Activated CD8-positive, alpha-beta memory T cell treated with anti-CD3 and anti-CD28 coated beads, Interleukin-2, amount 50 U/mL, for 1 hour (primary cell): ENCODE data around the gene ENTHD1.
"Not testable (repeated sequence)": the region's sequence is repeated elsewhere in the genome, so short reads cannot be mapped to it uniquely, and the experiment has no call there.

Experiments used
- DNase-seq: peaks from one replicate; pipeline ENCODE4 v3.0.0-alpha.2; 2020; ENCODE audit errors: extremely low read depth

ENTHD1 gene

GRCh38 chr22:39785232-39785631 is 108.3 kb downstream of the ENTHD1 start:
- no peak for DNase-seq

DNA sequence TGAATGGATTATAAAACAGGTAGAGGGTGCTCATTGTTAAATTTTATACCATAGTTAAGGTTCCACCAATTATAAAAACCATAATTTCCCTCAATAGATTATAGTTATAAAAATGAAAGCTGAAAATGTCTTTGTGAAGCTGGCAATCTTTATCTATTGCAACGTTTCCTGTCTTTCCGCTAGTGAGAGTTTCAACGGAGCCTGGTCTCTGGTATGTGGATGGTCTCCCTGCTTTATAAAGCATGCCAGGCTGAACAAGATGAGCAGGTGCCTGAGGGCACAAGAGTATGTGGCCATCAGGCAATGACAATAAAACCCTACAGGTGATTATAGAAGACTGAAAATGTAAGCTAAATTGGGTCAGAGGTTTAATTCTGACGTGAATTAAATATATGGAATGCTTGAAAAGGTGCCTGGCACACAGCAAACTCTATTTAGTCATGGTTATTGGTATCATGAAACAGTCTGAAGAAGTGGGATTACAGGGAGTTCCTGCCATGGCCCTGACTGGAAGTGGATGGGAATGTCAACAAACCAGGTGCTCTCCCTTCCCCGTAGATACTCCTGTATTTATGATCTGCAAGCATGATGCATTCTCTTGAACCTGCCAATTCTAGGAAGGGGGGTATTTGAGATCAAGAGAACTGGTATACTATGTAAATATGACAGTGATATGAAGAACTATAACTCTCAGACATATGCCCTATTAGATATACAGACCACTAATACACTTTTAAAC is 115.7 kb downstream of the ENTHD1 start:
- no peak for DNase-seq

DNA sequence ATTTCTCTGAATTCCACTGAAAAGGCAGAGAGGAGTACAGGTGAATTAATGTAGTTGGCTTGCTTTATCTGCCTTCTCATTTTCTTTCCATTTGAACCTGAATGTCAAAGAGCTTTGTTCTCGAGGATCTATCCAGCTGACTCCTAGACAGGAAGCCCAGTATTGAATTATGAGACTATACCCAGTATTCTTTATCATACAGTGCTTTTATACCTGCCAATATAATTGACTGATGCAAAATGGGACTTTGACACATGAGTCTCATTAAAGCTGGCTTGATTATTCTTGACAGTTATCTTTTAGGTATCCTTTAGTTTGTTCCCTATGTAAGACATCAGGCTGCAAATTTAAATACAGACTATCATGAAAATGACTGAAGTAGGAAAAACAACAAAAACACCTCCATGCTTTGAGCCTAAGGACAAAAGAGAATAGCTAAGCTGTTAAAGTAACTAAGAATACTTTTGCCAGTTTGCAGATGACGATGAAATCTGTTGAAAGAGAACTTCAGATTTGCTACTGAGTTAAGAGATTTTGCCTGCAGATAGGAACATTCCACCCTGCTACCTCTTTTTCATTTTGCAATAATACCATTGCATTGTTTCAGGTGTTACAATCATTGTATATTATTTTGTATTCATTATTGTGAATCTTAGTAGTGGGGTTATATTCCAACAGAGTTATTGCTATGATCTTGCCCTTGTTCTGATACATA is 117.1 kb downstream of the ENTHD1 start:
- DNase-seq = no peak

DNA sequence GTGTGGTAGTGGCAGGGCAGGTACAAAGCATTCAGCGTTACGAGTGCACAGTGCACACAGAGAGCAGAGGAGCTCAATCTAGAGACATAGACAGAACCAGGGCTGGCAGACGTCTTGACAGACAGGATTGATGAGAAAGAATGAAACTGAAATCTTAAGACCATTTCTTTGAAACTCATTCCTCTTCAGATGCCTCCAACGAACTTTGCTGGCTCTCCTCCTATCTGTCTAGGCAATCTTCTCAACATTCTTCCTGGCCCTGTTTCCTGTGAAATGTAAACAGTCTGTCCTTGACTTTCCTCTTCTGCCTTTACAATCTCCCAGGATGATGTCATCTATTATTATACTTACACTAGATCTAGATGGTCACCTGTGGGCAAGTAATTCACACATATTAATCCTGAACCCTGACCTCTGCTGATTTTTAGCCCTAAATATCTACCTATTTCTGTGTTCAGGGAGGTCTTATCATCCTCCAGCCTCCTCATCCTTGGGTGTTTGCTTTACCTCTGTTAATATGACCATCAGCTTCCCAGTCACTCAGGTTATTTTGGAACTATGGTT is 119.5 kb downstream of the ENTHD1 start:
- DNase-seq = no peak

GRCh38 chr22:39773503-39773902 is 120.1 kb downstream of the ENTHD1 start:
- DNase-seq = no peak

- DNase-seq = no peak
Measured at GRCh38 chr22:39771486-39771885, 122.1 kb downstream of the ENTHD1 start.

GRCh38 chr22:39765661-39766060 is 127.9 kb downstream of the ENTHD1 start:
- no peak for DNase-seq

GRCh38 chr22:39765046-39765445 is 128.5 kb downstream of the ENTHD1 start:
- no peak for DNase-seq

GRCh38 chr22:39763276-39763675 is 130.3 kb downstream of the ENTHD1 start:
- DNase-seq = no peak

- DNase-seq = no peak
Measured at GRCh38 chr22:39750759-39751158, 142.8 kb downstream of the ENTHD1 start.

GRCh38 chr22:39748877-39749276 is 144.7 kb downstream of the ENTHD1 start:
- DNase-seq = no peak

GRCh38 chr22:39746600-39747262 is 146.8 kb downstream of the ENTHD1 start:
- DNase-seq = no peak

GRCh38 chr22:39745789-39746188 is 147.8 kb downstream of the ENTHD1 start:
- no peak for DNase-seq

DNA sequence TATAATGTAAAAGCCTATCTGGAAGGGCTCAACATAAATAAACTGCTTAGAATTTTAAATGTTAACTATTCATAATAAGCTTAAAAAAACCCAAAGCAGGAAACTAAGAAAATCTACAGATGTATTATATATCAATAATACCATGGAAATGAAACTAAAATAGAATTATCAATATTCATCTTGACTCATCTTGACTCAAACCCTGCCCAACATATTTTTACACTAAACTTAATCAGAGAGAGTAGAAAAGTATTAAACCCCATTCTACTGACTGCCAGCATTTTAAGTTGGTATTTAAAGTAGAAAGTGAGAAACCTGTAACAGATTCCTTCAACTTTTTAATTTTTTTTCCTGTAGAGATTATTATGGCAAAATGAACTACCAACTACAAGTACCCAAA is 149.2 kb downstream of the ENTHD1 start:
- DNase-seq = no peak

DNA sequence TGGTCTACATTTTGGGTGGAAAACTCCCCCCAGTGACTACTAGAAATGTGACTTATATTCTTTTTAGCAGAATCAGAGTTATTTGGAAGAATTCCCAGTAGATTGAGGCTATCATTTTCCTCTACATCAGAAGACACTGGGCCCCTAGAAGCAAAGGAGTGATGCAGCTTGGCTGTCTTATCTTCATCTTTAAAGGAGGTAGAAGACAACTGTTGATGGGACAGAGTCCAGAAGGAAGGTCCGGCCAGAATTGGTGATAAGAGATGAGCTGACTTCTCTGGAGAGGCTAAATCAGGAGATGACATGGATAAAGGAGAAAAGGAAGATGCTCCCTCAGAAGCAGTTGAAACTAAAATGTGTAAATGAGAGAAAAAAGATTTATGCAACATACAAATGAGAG is 149.6 kb downstream of the ENTHD1 start:
- no peak for DNase-seq

GRCh38 chr22:39739338-39740027 is 154.1 kb downstream of the ENTHD1 start:
- DNase-seq = no peak

GRCh38 chr22:39738746-39739145 is 154.8 kb downstream of the ENTHD1 start:
- no peak for DNase-seq

GRCh38 chr22:39735776-39736175 is 157.8 kb downstream of the ENTHD1 start:
- no peak for DNase-seq

DNA sequence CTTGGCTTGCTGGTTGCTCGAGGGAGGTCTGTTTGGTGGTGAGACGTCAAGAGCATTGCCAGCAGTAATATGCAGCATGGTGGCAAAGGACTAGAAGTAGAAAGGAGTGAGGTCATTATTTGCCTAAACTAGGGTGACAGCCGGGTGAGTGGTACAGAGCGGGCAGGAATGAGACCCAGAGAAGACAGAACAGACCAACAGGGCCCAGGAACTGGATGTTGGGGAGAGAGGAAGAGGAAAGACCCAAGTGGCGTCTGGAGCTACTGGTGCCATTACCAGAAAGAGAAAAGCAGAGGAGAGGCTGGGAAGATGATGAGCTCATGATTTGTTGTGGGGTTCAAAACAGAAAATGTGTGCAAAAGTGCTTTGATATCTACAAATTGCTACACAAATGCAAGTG is 158.7 kb downstream of the ENTHD1 start:
- DNase-seq = no peak

DNA sequence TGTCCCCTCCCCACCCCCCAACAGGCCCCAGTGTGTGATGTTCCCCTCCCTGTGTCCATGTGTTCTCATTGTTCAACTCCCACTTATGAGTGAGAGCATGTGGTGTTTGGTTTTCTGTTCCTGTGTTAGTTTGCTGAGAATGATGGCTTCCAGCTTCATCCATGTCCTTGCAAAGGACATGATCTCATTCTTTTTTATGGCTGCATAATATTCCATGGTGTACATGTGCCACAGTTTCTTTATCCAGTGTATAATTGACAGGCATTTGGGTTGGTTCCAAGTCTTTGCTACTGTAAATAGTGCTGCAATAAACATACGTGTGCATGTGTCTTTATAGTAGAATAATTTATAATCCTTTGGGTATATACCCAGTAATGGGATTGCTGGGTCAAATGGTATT is 159.5 kb downstream of the ENTHD1 start:
- not testable (repeated sequence) for DNase-seq

- DNase-seq = no peak
Measured at GRCh38 chr22:39733191-39733590, 160.4 kb downstream of the ENTHD1 start.

- DNase-seq = no peak
Measured at GRCh38 chr22:39732625-39733024, 160.9 kb downstream of the ENTHD1 start.
